ENCODE data around the gene AP2A1. TPM values are rescaled to one million over a fixed set of nuclear protein-coding genes. Genes with fewer than 3 reads are reported as not detected.

The AP2A1 gene
- total RNA-seq, 2 donors from 2014 or later, result 43.5 to 45.9 TPM

GRCh38 chr19:49763230-49763629, 3.6 kb upstream of the AP2A1 start, which contains the start of gene TSKS:
TSS of gene TSKS (minus strand) at chr19:49763306. CDS start at chr19:49763247, 59 bp downstream.
- intact Hi-C loops (cut with DNase I), result no loop called here
- Histone ChIP-seq H3K9me3 (no peaks in the 10 kb centered on the region), H3K4me3 (no peak within 1 kb of the TSS), H3K27me3 (no peaks in the 10 kb centered on the region), H3K4me1 (peaks cover 18% of the 10 kb centered on the region), H3K27ac (peak within 1 kb of the TSS in 1 of 4 donors; percentile 6), H3K36me3 (replicated peaks in 1 of 2; ENCODE audit: insufficient read depth in 1 of 2, low read depth in 2 of 2) (no peaks in the 10 kb centered on the region)
- ATAC-seq (no peak), DNase-seq (no peak)
- TF ChIP-seq CTCF (IDR thresholded peaks at IDR 0.05), result no peak
- 61 to 70% methylated on average over 4 to 6 of the region's 6 CpGs for WGBS, 2 donors

GRCh38 chr19:49764341-49764740, 2.5 kb upstream of the AP2A1 start:
- no peak for ATAC-seq
- intact Hi-C loops (cut with DNase I), result no loop called here
- 86 to 91% methylated on average over 8 of the region's 8 CpGs for WGBS, 2 donors
- TF ChIP-seq CTCF (IDR thresholded peaks at IDR 0.05), result no peak
- TF ChIP-seq POLR2A (IDR thresholded peaks at IDR 0.05), result no peak
- no peak overlapping the region for H3K27ac ChIP-seq
- no peaks in the 10 kb centered on the region for H3K9me3 ChIP-seq
- H3K4me3 ChIP-seq, result no peak overlapping the region
- no peaks in the 10 kb centered on the region for H3K27me3 ChIP-seq
- no peak for DNase-seq
- H3K4me1 ChIP-seq, result peaks cover 24% of the 10 kb centered on the region
- H3K36me3 ChIP-seq (replicated peaks in 1 of 2; ENCODE audit: insufficient read depth in 1 of 2, low read depth in 2 of 2), result no peaks in the 10 kb centered on the region

- peaks cover 24% of the 10 kb centered on the region for H3K4me1 ChIP-seq
- DNase-seq (peak; percentile 99 to 100 (median 100)), ATAC-seq (peak; percentile 92)
- no peak overlapping the region for H3K4me3 ChIP-seq
- H3K27me3 ChIP-seq, result no peaks in the 10 kb centered on the region
- H3K27ac ChIP-seq, result peak overlapping the region; percentile 87 to 92 (median 90)
- intact Hi-C loops (cut with DNase I), result no loop called here
- H3K9me3 ChIP-seq, result no peaks in the 10 kb centered on the region
- H3K36me3 ChIP-seq (replicated peaks in 1 of 2; ENCODE audit: insufficient read depth in 1 of 2, low read depth in 2 of 2), result no peaks in the 10 kb centered on the region
- WGBS, 2 donors, result 2% methylated on average over 20 to 46 of the region's 53 CpGs
- peak; percentile 49 to 88 (median 83) for TF ChIP-seq POLR2A (IDR thresholded peaks at IDR 0.05)
- TF ChIP-seq CTCF (IDR thresholded peaks at IDR 0.05), result no peak
Observed at GRCh38 chr19:49766007-49766929, 533 bp upstream of the AP2A1 start.

- DNase-seq, result no peak
- Histone ChIP-seq H3K27ac (peak overlapping the region in 3 of 4 donors; percentile 63 to 84 (median 67)), H3K27me3 (no peaks in the 10 kb centered on the region), H3K4me1 (peaks cover 24% of the 10 kb centered on the region), H3K9me3 (no peaks in the 10 kb centered on the region), H3K36me3 (replicated peaks in 1 of 2; ENCODE audit: insufficient read depth in 1 of 2, low read depth in 2 of 2) (no peaks in the 10 kb centered on the region), H3K4me3 (peak overlapping the region; percentile 94 to 95)
- intact Hi-C loops (cut with DNase I), result no loop called here
- WGBS, 2 donors, result 0 to 1% methylated on average over 9 of the region's 9 CpGs
- no peak for TF ChIP-seq POLR2A (IDR thresholded peaks at IDR 0.05)
- no peak for TF ChIP-seq CTCF (IDR thresholded peaks at IDR 0.05)
- ATAC-seq, result no peak
Observed at GRCh38 chr19:49767381-49767780, 580 bp downstream of the AP2A1 start.
